ENCODE measurements around the gene ERICH6. TPM values are rescaled to one million over a fixed set of nuclear protein-coding genes. Genes with fewer than 3 reads are reported as not detected.
A peak's percentile ranks its signal among the peaks of the same experiment; 100 is the strongest.

ERICH6 gene
- total RNA-seq, 1 donor from 2014 or later: 0.40 TPM

- no peak for DNase-seq (ENCODE audit: low read depth, low spot score)
- no peak for TF ChIP-seq CTCF (conservative IDR thresholded peaks at IDR 0.05)
- H3K27me3 Mint-ChIP-seq (ENCODE audit: low read depth): no peaks in the 10 kb centered on the region
- no peak overlapping the region for H3K27ac Mint-ChIP-seq (ENCODE audit: unreplicated experiment)
- H3K36me3 Mint-ChIP-seq (ENCODE audit: low read depth): no peaks in the 10 kb centered on the region
- peaks cover 11% of the 10 kb centered on the region for H3K4me1 Mint-ChIP-seq
- H3K9me3 Mint-ChIP-seq: no peaks in the 10 kb centered on the region
- H3K4me3 Mint-ChIP-seq: no peak overlapping the region
These were observed 21.8 kb upstream of the ERICH6 start for GRCh38 chr3:150725548-150725947.

GRCh38 chr3:150723946-150724345 is 20.2 kb upstream of the ERICH6 start:
- no peak overlapping the region for H3K27ac Mint-ChIP-seq (ENCODE audit: unreplicated experiment)
- H3K4me3 Mint-ChIP-seq: no peak overlapping the region
- DNase-seq (ENCODE audit: low read depth, low spot score): no peak
- peaks cover 11% of the 10 kb centered on the region for H3K4me1 Mint-ChIP-seq
- no peaks in the 10 kb centered on the region for H3K36me3 Mint-ChIP-seq (ENCODE audit: low read depth)
- H3K9me3 Mint-ChIP-seq: no peaks in the 10 kb centered on the region
- no peaks in the 10 kb centered on the region for H3K27me3 Mint-ChIP-seq (ENCODE audit: low read depth)
- no peak for TF ChIP-seq CTCF (conservative IDR thresholded peaks at IDR 0.05)

- H3K36me3 Mint-ChIP-seq (ENCODE audit: low read depth): no peaks in the 10 kb centered on the region
- H3K27me3 Mint-ChIP-seq (ENCODE audit: low read depth): no peaks in the 10 kb centered on the region
- no peak overlapping the region for H3K27ac Mint-ChIP-seq (ENCODE audit: unreplicated experiment)
- no peak for TF ChIP-seq CTCF (conservative IDR thresholded peaks at IDR 0.05)
- no peaks in the 10 kb centered on the region for H3K9me3 Mint-ChIP-seq
- H3K4me1 Mint-ChIP-seq: peaks cover 11% of the 10 kb centered on the region
- H3K4me3 Mint-ChIP-seq: no peak overlapping the region
- DNase-seq (ENCODE audit: low read depth, low spot score): no peak
These were observed 18.5 kb upstream of the ERICH6 start for GRCh38 chr3:150722267-150722666.

- no peak for DNase-seq (ENCODE audit: low read depth, low spot score)
- Mint-ChIP-seq H3K4me3 (no peak overlapping the region), H3K9me3 (no peaks in the 10 kb centered on the region), H3K27me3 (ENCODE audit: low read depth) (no peaks in the 10 kb centered on the region), H3K4me1 (peaks cover 5% of the 10 kb centered on the region), H3K27ac (ENCODE audit: unreplicated experiment) (no peak overlapping the region), H3K36me3 (ENCODE audit: low read depth) (no peaks in the 10 kb centered on the region)
- TF ChIP-seq CTCF (conservative IDR thresholded peaks at IDR 0.05): peak; percentile 88
These were observed 17.8 kb upstream of the ERICH6 start for GRCh38 chr3:150721285-150722130.

GRCh38 chr3:150720444-150720843 is 16.7 kb upstream of the ERICH6 start:
- DNase-seq (ENCODE audit: low read depth, low spot score): no peak
- Mint-ChIP-seq H3K27ac (ENCODE audit: unreplicated experiment) (no peak overlapping the region), H3K27me3 (ENCODE audit: low read depth) (no peaks in the 10 kb centered on the region), H3K36me3 (ENCODE audit: low read depth) (peaks cover under 1% of the 10 kb centered on the region), H3K9me3 (no peaks in the 10 kb centered on the region), H3K4me1 (peaks cover 5% of the 10 kb centered on the region), H3K4me3 (no peak overlapping the region)
- no peak for TF ChIP-seq CTCF (conservative IDR thresholded peaks at IDR 0.05)

All from neural crest cell (in vitro differentiated cells).